GM19463 (cell line): ENCODE results near the gene LPCAT1.
A peak's percentile ranks its signal among the peaks of the same experiment; 100 is the strongest.
"Not testable (repeated sequence)": the region's sequence is repeated elsewhere in the genome, so short reads cannot be mapped to it uniquely, and the experiment has no call there.

Source experiments
- ATAC-seq: cut with Tn5 transposase; IDR thresholded peaks from one replicate; pipeline ENCODE4 v1.9.1; 2021; ENCODE audit warnings: mild to moderate bottlenecking, moderate library complexity; ENCODE audit not compliant: unreplicated experiment

Gene LPCAT1

GRCh38 chr5:1481266-1481958, 42.3 kb downstream of the LPCAT1 start:
- ATAC-seq = no peak

DNA sequence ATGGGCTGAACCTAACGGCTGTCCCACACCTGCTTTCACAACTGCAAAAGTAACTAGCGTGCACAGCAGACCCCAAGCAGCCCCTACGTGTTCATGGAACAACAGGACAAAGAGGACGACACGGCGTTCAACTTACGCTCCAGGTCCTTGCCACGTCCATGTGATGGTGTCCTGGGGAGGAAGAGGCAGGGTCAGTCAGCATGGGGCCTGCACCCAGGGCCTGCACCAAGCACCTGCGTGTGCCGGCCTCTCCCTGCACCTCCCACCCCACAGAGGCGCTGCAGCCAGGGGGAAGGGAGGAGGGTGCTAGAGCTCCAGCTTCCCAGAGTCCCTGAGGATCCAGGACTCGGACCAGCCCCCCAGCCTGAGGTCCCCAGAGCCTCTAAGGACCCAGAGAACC, 43.0 kb downstream of the LPCAT1 start:
- no peak for ATAC-seq

GRCh38 chr5:1480217-1480616, 43.5 kb downstream of the LPCAT1 start:
- no peak for ATAC-seq

DNA sequence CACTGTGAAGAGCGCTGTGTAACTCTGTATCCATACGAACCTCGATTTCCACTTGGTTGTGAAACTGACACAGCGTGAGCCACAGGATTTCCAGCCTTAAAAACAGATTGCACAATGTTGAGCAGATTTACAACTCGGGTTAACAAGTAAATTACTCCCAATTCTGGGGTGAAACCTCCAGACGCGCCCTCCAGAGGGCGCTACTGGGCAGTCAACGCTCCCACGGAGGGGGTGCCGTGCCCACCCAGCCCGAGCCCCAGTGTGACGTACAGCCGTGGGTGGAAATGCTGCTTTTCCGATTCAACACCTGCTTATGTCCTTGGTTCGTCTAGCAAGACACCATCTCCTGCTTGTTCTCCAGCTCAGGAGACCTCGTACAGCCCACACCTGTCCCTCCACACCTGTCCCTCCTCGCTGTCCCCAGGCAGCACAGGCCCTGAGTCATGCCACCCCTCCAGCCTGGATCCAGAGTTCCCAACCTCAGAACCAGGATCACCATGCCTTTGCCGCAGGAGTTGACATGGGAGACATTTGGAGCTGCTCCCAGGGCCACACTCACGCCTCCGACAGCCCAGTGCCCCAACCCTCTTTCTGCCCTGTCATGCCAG, 44.1 kb downstream of the LPCAT1 start:
- ATAC-seq = peak; percentile 48

DNA sequence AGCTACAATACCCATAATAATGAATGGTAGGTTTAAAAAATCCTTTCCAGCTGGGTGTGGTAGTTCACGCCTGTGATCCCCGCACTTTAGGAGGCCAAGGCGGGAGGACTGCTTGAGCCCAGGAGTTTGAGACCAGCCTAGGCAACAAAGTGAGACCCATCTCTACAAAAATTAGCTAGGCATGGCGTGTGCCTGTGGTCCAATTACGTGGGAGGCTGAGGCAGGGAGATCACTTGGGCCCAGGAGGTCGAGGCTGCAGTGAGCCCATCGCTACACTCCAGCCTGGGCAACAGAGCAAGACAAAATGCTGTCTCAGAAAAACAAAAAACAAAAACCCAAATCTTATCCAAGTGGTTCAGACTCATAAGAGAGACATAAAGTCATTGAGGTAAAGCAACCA, 44.7 kb downstream of the LPCAT1 start:
- no peak for ATAC-seq

DNA sequence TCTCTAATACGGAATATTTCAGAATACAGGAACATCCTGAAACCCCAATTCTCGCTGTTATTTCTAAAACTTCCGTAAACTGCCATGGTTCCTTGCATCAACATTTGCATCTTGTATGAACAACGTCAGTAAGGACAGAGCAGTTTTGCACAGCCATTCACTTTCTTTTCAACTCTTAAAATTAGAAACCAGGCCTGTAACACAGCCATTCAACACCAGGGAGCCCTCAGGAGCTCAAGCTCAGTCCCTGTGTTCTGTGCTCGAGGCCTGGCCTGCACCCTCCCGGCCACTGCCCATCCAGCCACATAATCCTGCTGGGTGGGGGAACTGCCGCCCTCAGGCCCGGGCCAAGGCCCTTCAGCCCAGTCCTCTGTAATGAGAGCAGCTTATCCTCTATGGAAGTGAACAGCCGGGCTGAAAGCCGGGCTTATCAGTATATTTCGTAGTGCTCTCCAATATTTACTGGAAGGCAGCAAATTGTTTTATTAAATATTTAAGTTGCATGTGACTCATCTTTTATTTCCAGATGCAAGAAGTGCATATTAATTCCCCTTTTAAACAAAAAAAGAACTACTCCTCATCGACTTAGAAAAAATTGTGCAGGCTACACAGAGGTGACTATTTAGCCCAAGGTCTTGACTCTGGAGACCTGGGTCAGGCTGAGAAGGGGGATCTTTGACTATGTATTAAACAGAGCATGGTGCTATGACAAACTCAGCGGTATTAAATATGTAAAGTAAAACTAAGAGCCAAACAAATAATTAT, 45.3 kb downstream of the LPCAT1 start:
- ATAC-seq = no peak

GRCh38 chr5:1477341-1477740, 46.4 kb downstream of the LPCAT1 start:
- ATAC-seq = no peak

DNA sequence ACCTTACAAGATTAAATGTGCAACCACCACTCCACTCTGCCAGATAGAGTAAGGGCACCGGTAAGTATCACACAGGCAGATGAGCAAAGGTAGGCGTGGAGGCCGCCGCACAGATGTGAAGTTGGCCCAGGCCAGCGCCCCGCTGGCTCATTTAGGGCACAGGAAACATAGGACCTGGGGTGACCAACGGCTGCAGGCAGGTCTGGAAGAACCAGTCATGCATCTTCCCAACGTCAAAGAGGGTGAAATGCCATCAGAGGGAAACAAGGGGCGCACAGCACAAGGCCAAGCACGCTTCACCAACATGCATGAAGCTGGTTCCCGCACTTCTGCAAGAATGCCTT, 46.8 kb downstream of the LPCAT1 start:
- no peak for ATAC-seq

- no peak for ATAC-seq
Observed at GRCh38 chr5:1476181-1476966, 47.4 kb downstream of the LPCAT1 start.

- not testable (repeated sequence) for ATAC-seq
Observed at GRCh38 chr5:1475544-1475900, 48.2 kb downstream of the LPCAT1 start.

DNA sequence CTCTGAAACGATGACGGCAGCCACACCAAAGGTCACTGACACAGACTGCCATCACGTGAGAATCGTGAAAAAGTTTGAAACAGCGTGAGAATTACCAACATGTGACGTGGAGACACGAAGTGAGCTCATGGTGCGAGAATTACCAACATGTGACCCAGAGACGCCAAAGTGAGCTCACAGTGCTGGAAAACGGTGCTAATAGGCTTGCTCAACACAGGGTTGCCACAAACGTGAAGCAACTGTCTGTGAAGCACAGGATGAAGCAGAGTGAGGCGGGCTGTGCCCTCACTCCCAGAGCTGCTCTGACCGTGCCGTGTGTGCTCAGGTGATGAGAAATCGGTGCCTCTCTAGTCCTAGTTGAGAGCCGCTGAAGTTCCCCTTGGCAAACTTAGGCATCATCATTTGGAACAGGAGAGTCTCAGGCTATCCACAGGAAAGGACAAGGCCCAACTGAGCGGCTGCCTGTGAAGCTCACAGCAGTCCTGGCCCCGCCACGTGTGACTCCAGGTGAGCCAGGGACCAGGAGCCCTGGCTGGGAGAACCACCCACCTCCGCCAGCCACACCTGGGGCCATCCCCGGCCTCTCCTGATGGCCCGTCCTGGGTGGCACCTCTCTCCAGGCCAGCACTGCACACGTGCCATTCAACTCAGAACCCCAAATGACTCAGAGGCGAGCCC, 48.8 kb downstream of the LPCAT1 start:
- ATAC-seq = no peak

GRCh38 chr5:1474183-1474839, 49.4 kb downstream of the LPCAT1 start:
- ATAC-seq = no peak

DNA sequence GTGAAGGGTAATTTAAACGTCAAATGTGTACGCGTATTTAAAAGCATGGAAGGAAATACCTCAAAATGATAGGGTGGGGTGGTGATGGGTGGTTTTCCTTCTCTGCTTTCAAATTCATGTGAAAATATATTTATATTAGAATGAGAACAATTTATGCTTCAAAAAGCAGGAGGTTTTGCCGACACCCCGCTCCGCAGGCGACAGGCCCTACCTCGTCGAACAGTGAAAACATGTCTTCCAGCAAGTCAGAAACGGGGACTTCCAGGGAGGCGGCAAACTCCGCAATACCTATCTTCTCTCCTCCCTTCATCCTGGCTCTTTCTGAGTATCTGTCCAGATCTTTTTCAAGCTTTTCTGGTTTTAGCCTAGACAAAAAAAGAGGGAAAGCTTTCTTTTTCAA, 50.0 kb downstream of the LPCAT1 start:
- ATAC-seq = no peak

DNA sequence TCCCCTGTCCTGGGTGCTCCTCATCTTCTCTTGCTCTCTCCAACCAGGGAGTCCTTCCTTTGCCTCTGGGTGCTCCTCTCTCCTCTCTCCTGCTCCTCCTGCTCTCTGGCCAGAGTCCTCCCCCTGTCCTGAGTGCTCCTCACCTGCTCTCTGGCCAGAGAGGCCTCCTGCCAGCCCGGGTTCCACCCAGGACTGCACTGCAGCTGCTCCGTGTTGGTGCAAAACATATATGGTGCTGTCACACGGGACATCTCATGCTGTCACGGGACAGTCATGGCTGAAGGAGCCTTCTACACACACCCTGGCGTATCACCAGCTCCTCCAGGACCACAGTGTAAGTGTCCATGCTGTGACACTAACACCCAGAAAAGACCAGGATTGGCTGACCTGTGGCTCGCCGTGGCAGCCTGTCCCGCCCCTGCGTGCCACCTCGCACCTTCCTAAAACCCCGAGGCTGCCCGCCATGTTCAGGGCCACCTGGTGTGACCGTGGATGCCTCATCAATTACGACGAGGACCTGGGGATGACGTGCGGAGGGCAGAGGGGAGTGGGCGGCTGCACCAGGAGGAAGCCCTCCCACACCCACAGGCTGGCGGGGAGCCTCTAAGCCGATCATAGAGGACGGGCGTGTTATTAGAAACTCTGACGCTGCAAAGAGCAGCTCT, 50.7 kb downstream of the LPCAT1 start:
- ATAC-seq = no peak

DNA sequence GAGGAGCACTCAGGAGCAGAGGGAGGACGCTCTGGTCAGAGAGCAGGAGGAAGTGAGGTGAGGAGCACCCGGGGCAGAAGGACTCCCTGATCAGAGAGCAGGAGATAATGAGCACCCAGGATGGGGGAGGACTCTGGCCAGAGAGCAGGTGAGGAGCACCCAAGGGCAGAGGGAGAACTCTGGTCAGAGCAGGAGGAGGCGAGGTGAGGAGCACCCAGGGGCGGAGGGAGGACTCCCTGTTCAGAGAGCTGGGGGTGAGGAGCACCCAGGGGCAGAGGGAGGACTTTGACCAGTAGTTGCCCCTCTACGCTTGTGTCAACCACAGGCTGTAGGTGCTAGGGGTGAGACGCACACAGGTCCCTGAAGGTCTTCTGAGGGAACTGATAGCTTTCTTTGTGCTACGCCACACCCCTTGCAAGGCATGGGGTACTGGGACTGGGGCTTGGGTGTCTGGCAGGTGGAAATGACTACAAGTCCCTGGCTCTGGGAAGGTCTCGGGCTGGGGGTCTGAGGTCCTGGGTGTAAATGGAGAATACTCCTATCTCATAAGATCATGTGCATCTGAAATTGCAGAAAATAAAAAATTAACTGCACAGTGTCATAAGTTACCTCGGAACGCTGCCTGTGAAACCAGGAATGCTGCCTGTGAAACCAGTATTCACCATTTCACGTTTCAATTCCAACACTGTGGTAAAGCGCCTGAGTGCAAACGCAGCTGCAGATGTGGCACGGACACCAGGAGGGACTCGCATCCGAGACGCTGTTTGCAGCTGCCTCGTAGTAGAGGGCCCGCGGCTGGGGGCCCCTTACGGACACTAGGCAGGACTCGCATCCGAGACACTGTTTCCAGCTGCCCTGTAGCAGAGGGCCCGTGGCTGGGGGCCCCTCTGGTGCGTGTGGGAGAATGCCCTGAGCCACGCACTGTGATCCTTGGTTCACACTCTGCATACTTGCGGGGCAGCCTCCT, 51.5 kb downstream of the LPCAT1 start:
- no peak for ATAC-seq

- no peak for ATAC-seq
Observed at GRCh38 chr5:1471240-1471853, 52.4 kb downstream of the LPCAT1 start.

GRCh38 chr5:1470762-1471211, 53.0 kb downstream of the LPCAT1 start:
- ATAC-seq = no peak
